GM18873 (cell line): ENCODE results near the gene SLC25A21.

Source experiments
- ATAC-seq: cut with Tn5 transposase; IDR thresholded peaks from one replicate; pipeline ENCODE4 v1.9.1; 2021; ENCODE audit warnings: mild to moderate bottlenecking, moderate library complexity, moderate number of reproducible peaks; ENCODE audit not compliant: unreplicated experiment, low FRiP score

Gene SLC25A21

DNA sequence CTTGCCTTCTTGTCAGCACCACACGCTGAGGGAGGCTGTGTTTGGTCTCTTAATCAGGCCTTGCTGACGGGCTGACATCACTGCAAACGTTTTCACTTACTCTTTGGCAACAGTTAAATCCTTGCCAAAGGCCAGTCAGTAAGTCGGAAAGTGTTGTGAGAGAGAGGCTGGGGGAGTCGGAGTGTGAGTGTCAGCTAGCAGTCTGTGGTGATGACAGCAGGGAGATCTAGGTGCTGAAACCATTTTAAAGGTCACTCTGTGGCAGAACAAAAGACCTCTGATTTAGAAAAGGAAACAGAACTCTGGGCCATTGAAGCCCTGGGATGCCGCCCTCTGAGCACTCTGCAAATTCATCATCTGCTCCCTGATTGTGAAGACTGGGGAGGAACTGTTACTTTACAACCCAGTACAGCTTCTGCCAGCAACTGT, 367.3 kb downstream of the SLC25A21 start:
- ATAC-seq: no peak

DNA sequence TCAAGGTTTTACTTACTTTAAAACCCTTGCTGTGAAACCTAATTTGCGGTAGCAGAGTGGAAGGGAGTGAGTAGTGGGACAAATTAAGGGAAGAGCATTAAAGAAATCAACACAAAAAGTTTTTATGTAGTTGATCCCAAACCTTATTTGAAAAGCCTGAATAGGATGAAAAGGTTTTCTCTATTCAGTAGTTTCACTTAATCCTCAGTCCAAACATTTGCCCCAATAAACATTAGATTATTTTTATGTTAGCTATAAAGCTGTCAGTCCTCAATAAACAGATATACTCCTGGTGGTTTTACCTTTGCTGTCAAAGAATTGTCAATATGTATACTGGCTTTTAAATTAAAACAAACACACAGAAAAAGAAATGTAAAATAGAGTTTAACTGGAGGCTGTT, 374.8 kb downstream of the SLC25A21 start:
- ATAC-seq: no peak

DNA sequence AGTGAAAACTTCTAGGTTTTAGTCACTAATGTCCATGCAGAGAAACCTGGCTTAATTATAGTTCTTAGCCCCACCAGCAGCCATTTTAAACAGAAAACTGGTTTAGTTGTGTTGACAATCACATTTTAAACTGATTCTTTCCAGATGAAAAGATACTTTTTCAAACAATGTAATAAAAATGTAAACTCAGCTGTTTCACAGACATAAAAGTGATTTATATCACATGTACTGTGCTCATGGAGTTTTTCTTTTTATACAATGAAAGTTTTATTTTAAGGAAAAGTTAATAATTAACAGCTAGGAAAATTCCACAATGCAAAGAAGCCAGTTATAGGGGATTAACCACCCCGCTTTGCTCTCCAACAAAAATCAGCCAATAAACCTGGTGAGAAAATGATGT, 381.0 kb downstream of the SLC25A21 start:
- ATAC-seq: no peak

DNA sequence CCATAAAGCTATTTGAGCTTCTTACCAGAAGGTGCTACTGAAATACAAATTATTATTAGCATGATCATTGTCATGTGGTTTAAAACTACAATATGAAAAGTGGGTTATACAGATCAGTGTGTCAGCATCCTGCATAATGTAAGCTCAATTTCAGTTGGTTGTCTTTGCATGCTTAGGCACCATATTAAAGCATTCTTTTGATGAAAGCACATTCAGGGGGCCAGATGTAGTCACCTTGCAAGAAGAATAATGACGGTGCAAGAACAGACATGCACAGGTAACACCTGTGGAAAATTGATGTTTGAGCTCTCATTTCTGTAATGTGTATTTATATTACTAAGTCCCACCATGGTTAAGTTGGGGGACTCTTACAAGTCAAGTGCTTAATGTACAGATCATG, 386.9 kb downstream of the SLC25A21 start:
- no peak for ATAC-seq

DNA sequence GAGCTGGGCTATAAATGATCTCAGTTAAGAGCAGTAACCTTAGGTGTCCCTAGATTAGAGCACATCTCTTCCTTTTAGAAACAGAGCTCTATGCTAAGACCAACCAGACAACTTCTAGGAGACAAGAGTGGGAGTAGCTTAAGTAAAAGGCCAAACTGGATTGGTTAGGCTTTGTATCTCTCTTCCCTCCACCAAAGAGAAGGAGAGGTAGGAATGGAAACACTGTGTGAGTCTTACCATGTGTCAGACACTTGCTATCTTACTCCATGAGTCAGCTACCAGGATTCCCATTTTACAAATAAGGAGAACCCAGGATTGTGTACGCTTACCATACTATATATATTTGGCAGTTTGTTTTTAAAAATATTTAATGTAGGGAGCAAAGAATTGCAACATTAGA, 387.9 kb downstream of the SLC25A21 start:
- no peak for ATAC-seq

DNA sequence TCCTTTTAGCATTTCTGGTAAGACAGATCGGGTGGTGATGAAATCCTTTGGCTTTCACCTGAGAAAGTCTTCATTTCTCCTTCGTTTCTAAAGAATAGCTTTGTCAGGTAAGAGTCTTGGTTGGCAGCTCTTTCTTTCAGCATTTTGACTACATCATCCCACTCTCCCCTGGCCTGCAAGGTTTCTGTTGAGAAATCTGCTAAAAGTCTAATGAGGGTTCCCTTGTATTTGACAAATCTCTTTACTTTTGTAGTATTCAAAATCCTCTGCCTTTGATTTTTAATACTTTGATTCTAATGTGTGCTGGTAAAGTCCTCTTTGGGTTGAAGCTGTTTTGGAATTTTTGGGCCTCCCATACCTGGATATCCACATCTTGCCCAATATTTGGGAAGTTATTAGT, 390.5 kb downstream of the SLC25A21 start:
- no peak for ATAC-seq

DNA sequence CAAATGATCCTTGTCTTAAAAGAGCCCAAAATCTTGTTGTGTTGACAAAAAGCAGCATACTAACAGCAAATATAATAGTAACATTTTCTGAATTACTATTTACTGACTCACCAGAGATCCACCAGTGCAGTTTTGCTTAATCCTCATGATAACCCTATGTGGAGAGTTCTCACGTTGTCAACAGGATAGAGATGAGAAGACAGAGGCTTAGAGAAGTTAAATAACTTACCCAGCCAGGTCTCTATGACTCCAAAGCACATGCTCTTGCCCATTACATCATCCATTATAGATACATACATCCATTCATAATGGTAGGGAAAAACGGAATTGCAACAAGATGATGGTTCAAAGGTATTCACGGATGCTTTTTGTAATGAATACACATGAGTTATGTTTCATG, 398.8 kb downstream of the SLC25A21 start:
- ATAC-seq: no peak

DNA sequence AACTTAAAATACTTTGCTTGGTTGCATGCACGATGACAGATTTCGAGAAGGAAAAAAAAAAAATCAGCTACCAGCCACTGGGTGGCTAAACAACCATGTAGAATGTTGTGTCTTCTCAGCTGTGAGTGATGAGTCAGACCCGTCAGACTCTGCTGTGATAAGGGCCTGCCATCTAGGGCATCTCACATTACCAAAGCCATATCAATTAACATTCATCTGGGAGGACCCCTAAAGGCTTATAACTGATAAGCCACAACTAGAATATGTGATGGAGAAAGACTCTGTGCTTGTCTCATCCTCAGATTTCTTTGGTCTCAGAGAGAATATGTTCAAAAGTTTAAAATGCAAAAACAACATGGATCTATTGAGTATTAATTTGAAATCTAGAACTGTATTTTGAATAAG, 399.3 kb downstream of the SLC25A21 start:
- no peak for ATAC-seq

DNA sequence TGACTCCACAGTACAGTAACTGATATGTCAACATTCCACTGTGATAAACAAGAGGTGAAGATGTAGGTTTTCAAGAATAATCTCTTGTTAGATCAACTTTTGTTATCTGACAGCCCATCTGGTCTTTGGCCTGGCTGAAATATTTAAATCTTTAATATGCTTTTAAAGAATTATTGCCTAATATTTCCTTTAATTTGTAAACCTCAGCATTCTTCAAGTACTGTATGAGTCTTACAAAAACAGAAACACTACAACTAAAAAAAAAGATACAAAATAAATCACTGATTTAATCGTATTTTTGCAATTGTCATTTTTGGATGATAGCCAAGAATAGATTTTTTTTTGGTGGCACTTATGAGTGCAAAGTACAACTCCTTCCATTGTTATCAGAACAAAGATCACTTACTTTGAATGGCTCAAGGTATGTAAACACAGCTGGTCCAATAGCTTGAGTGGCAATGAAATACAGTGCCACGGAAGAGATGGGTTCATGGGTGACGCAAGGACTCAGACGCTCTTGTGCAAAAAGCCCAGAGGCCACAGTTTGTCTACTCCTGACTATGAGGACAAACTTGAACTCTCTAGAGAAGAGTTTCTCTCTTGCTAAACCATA, 401.3 kb downstream of the SLC25A21 start:
- ATAC-seq: no peak

DNA sequence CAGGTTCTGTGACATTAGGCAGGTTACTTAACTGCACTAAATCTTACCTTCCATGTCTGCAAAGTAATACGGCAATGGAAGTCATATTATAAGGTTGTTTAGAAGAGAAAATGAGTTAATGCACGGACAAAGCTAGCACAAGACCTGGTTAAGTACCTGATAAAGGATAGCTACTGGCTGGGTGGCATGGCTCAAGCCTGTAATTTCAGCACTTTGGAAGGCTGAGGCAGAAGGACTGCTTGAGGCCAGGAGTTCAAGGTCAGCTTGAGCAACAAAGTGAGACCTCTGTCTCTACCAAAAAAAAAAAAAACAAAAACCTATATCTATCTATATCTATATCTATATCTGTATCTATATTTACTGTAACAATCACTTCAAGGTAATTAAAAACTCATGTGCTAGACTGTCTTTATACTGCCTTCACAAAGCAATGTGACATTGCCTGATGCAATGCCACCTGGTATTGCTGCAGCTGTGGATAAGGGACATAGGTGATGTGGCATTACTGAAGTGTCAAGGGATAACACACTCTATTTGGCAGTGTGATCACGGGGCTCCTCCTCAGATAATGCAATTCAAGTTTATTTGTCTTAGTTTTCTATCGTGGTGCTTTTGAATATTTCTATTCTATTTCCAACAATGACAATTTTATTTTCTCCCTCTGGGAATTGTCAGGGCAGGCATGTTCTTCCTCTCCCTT, 403.6 kb downstream of the SLC25A21 start:
- ATAC-seq: no peak

DNA sequence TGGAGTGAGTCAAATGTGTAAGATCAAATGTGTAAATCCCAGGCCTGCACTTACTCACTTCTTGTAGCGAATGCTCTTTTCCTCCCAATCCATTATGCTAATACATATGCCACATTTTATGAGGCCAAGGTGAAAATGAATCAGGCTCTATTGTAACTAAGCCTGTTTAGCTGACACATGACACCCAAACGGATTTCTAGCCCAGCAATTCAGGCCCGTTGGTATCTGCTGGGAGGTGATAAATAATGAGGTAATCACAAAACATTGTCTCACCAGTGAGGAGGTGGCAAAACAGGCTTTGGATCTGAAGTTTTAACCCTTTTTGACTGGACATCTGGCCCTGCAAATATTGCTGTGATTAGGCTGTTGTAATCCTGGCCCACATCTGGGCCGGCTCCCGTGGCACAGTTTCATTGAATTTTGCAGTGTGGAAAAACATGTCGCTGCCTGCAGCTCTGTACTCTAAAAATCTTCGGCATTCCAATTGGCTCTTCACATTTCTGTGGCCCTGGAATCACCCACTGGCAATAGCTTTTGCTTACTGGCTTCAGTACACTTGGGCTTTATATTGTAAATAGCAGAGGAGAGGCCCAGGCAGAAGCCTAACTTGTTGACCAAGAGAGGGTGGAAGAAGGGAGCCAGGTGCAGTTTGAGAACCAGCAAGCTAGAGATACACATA, 404.7 kb downstream of the SLC25A21 start:
- ATAC-seq: no peak

DNA sequence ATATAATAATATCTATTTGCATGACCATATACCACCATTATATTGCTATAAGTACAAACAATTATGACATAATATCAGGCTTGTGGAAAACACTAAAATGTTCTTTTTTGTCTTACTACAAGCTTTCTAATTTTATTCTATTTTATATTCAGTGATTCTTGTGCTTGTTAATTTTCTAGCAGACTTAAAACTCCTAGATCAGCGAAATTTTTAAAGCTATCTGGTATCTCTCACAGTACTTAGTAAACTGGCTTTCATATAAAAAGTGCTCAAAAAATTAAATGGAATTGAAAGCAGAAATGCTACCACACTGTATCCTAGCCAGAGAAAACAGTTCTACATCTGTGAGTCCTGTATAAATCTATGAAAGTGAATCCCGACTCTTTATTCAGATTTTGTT, 405.4 kb downstream of the SLC25A21 start:
- ATAC-seq: no peak

DNA sequence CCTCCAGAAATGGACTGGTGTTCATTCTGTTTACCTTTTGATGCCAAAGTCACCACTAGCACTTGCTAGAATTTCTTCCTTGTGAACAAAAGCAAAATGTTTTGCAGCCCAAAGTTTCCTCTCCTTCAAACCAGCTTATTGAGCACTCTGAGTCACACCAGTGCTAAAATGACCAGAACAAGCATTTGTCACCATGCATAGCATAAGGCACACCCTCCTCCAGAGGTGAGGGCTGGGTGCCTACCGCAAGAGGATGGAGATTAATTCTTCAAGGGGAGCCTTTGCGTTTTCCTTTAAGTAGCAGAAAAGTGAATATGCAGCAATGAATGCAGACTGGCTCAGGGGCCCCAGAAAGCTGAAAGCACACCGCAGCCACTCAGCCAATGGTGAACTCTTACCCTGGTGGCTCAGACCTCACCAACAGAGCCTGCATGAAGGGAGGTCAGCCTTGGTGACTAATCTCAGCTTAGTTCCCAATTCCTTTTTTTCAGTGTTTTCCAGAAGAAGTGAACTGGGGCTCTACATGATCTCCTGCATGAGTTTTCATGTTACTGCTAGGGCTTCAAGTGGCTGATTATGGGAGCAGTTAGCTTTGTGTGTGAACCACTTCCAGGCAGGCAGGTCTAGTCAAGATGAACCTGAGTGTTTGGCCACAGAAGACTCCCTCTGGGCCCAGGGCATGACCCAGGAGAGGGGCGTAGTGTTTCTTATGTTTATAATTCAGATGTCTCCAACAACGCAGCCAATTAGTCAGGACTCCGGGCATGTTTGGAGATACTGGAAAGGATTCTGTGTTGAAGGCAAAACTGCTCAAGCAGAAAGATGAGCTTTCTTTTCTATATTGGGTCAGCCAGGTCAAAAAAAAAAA, 414.4 kb downstream of the SLC25A21 start:
- no peak for ATAC-seq

DNA sequence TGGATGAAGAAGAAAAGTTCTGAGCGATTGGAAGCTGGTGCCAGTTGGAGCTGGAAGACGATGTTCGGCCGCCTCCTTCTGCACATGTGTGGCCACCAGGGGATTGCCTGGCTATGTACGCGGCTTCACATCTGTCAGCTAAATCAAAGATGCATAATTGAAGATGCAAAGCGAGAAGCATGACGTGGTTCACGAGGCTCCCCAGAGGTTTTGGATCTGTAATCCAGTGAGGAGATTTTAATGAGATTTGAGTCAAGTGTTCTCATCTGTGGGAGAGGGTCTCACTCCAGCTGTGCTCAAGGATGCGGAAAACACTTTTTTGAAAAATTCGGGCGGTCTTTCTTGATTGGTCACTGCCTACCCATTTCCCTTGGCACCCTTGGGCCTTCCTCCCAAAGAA, 416.2 kb downstream of the SLC25A21 start:
- ATAC-seq: no peak

DNA sequence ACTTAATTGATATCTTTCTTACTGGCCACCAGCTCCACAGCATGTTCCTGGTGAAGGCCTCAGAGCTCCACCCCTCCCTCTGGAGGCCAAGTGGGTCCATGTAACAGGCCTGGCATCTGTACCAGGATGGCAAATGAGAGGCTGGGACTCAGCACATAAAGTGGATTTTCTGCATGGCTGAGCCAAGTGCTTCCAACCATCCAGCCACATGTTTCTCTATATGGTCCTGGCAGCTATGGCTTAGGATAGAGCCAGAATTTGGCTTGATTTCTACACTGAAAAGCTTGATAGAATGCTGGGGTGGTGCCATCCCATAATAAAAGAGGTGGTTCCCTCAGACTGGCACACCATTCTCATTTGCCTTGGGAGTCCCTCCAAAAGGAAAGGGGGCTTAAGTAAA, 416.6 kb downstream of the SLC25A21 start:
- no peak for ATAC-seq

DNA sequence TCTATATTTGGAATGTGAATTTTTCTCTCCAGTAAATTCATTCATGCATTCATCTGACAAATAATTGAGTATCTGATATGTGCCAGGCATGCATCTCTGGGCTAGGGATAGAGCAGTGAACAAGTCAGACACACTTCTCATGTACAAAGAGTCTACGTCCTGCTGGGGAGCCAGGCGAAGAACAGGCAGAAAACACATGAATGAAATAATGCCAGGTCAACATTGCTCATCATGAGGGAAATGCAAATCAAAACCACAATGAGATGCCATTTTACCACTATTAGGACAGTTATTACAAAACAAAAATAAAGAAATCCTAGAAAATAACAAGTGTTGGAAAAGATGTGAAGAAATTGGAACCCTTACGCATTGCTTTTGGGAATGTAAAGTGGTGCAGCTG, 420.5 kb downstream of the SLC25A21 start:
- no peak for ATAC-seq

DNA sequence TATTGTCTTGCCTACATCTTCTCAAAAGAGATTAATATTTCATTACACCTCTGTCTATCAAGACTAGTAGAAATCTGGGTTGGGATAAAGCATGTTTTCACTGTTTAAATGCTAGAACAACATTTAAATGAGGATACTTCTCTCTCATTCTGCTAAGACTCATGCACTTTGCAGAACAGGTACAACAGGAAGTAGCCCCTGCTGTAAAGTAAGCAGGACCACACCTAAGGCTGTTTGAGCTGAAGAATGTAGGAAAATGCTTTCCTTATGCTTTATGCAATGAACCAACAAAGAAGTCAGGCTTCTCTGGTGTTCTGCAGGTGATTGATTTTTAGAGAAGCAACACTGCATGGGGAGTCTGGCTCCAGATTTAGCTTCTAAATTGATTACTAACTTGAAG, 421.3 kb downstream of the SLC25A21 start:
- ATAC-seq: no peak

DNA sequence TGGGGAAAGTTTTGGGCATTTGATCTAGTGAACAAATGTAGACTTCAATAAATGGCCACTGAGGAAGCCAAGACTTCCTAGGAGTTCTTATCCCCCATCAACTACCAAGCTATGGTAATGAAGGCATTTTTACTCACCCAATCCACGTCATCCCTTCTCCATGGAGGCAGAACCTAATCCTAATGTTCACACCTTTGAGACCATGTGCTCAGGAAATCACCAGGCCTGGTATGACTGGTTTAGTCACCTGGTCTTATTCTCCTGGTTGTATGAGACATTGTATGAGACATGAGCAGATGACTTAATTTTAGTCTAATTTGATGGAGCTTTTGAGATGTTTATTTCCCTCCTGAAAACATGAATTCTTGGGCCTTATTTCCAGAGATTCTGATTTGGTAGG, 422.2 kb downstream of the SLC25A21 start:
- no peak for ATAC-seq

DNA sequence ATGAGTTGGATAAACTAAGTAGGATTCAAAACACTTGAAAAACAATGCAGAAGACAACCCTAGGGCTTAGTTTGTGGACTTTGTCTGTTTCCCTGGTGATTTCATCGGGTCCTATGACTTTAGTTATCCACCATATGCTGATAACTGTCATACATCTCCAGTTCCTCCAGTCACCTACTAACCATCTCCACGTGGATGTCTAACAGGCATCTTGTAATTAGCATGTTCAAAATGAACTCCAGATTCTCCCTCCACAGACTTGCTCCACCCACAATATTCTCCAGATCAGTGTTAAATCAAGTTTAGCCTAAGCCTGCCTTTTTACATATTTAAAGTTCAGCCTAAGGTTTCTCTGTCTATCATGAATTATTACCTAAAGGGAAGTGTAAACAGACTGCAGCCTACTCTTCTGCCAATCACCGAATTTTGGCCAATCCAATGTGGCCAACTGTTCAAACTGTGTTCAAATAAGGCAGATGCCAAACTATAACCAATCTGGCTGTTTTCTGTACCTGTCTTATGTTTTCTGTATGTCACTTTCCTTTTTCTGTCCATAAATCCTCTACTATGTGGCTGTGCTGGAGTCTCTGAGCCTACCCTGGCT, 423.7 kb downstream of the SLC25A21 start:
- no peak for ATAC-seq

DNA sequence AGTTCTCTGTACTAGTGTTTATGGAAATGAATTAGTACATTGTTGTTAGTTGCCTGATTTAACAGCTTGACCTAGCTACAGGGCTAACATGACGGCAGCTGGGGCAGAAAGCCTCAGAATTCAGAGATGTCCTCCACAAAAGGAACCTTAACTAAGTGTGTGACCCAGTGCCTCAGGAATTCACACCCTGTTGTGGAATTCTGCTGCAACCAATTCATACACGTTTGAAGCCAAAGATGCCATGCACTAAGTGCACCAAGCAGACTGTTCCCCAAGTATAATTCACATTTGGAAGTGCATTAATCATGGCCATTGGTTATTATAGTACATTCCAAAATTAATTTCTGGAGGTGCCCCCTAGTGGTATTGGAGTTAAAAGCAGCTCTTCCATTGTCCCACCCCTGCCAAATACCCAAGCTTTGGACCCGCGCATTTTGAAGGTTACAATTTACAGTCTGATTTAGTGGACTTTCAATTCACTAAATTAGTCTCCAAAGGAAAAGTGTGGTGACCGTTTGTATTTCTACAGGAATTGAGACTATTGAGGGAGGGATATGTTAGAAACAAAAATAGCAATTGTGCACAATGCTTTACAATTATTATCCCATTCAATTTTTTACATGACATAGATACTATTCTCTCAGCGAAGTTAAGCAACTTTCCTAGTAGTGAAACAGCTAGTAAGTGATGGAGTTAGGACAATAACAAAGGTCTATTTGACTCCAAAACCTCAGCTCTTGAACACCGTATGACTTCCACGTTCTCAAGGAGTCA, 424.8 kb downstream of the SLC25A21 start:
- ATAC-seq: no peak
